GM23338 (cell line): Measurements from ENCODE around the gene ATP13A4. TPM values are rescaled to one million over a fixed set of nuclear protein-coding genes. Genes with fewer than 3 reads are reported as not detected.

Experiments used
- ATAC-seq: fragments of 200-7000 bp; cut with Tn5 transposase; 3 replicates; pipeline ENCODE4 v1.9.1; 2020
- DNase-seq: peaks from one replicate; pipeline ENCODE4 v3.0.0-alpha.2; 2015; ENCODE audit warnings: low spot score
- H2AFZ ChIP-seq: fragments of 200-600 bp; sonication (generic); 2 replicates; pipeline ENCODE4 v1.8.0; 2016; ENCODE audit warnings: antibody characterized with exemption, mild to moderate bottlenecking, moderate library complexity
- H3F3A ChIP-seq: fragments of 200-600 bp; sonication (generic); replicated peaks from 2 replicates; pipeline ENCODE4 v1.8.0; 2017; ENCODE audit warnings: antibody characterized with exemption, mixed run types, low read depth
- H3K27ac ChIP-seq: fragments of 200-600 bp; sonication (generic); 2 replicates; pipeline ENCODE4 v1.6.1; 2016; ENCODE audit warnings: low read depth
- H3K27me3 ChIP-seq: fragments of 200-600 bp; sonication (generic); 2 replicates; pipeline ENCODE4 v1.8.0; 2016; ENCODE audit warnings: mild to moderate bottlenecking, mixed run types, moderate library complexity; ENCODE audit not compliant: insufficient read depth
- H3K36me3 ChIP-seq: fragments of 200-600 bp; sonication (generic); 2 replicates; pipeline ENCODE4 v1.8.0; 2016; ENCODE audit warnings: mild to moderate bottlenecking; ENCODE audit not compliant: insufficient read depth
- H3K4me1 ChIP-seq: fragments of 200-600 bp; sonication (generic); 2 replicates; pipeline ENCODE4 v1.8.0; 2016; ENCODE audit warnings: mild to moderate bottlenecking, moderate library complexity; ENCODE audit not compliant: insufficient read depth
- H3K4me2 ChIP-seq: fragments of 200-600 bp; sonication (generic); 2 replicates; pipeline ENCODE4 v1.7.1; 2017; ENCODE audit warnings: mixed run types
- H3K4me3 ChIP-seq: fragments of 200-600 bp; sonication (generic); 2 replicates; pipeline ENCODE4 v1.6.1; 2016; ENCODE audit warnings: mixed run types
- H3K79me2 ChIP-seq: fragments of 200-600 bp; sonication (generic); replicated peaks from 2 replicates; pipeline ENCODE4 v1.8.0; 2017; ENCODE audit warnings: mild to moderate bottlenecking; ENCODE audit not compliant: insufficient read depth
- H3K9me2 ChIP-seq: fragments of 200-600 bp; sonication (generic); 2 replicates; pipeline ENCODE4 v1.8.0; 2017; ENCODE audit not compliant: insufficient read depth
- H4K20me1 ChIP-seq: fragments of 200-600 bp; sonication (generic); replicated peaks from 2 replicates; pipeline ENCODE4 v1.8.0; 2017; ENCODE audit warnings: mild to moderate bottlenecking; ENCODE audit not compliant: insufficient read depth
- H3K27ac Mint-ChIP-seq: 2 replicates; pipeline ENCODE4 v1.8.0; 2020; ENCODE audit warnings: inconsistent platforms, mild to moderate bottlenecking, moderate library complexity, mixed read lengths
- H3K27me3 Mint-ChIP-seq: 3 replicates; pipeline ENCODE4 v1.8.0; 2022; ENCODE audit warnings: low read depth, mild to moderate bottlenecking, moderate library complexity, mixed read lengths, inconsistent platforms; ENCODE audit not compliant: insufficient read depth, poor library complexity
- H3K36me3 Mint-ChIP-seq: 3 replicates; pipeline ENCODE4 v1.8.0; 2021; ENCODE audit warnings: low read depth, mild to moderate bottlenecking, inconsistent platforms, moderate library complexity, mixed read lengths
- H3K4me1 Mint-ChIP-seq: 3 replicates; pipeline ENCODE4 v1.8.0; 2020; ENCODE audit warnings: mild to moderate bottlenecking, inconsistent platforms, mixed read lengths
- H3K4me3 Mint-ChIP-seq: 3 replicates; pipeline ENCODE4 v1.8.0; 2021; ENCODE audit warnings: moderate library complexity, mild to moderate bottlenecking, inconsistent platforms, mixed read lengths
- H3K9me3 Mint-ChIP-seq: 3 replicates; pipeline ENCODE4 v1.8.0; 2020; ENCODE audit warnings: moderate library complexity, mild to moderate bottlenecking, inconsistent platforms, mixed read lengths
- CREB1 ChIP-seq: fragments of 250-450 bp; sonication (Bioruptor Pico); IDR thresholded peaks from 2 replicates; pipeline ENCODE4 v1.5.0; 2020; ENCODE audit warnings: low read depth, mild to moderate bottlenecking, moderate library complexity
- CTCF ChIP-seq, 2 experiments: fragments of 200-600 bp in 1 of 2; sonication (generic) in 1 of 2; conservative IDR thresholded peaks; 2 replicates each; pipeline versions ENCODE4 v1.5.1 to v1.6.1; 2016 to 2017; ENCODE audit warnings: antibody characterized with exemption in 2 of 2, low read depth in 2 of 2, mild to moderate bottlenecking in 2 of 2, moderate library complexity in 1 of 2
- ETS1 ChIP-seq: IDR thresholded peaks from 2 replicates; pipeline ENCODE4 v1.6.1; 2016; ENCODE audit warnings: antibody characterized with exemption
- EZH2 ChIP-seq: fragments of 200-600 bp; sonication (generic); IDR thresholded peaks from one replicate; pipeline ENCODE4 v1.8.0; 2017; ENCODE audit warnings: antibody characterized with exemption, mild to moderate bottlenecking, low read depth; ENCODE audit not compliant: unreplicated experiment
- JUNB ChIP-seq: IDR thresholded peaks from one replicate; pipeline ENCODE4 v1.6.1; 2016; ENCODE audit warnings: antibody characterized with exemption; ENCODE audit not compliant: unreplicated experiment
- NANOG ChIP-seq: IDR thresholded peaks from 2 replicates; pipeline ENCODE4 v1.6.1; 2016; ENCODE audit warnings: antibody characterized with exemption, borderline replicate concordance
- REST ChIP-seq: IDR thresholded peaks from one replicate; pipeline ENCODE4 v1.6.1; 2018; ENCODE audit warnings: antibody characterized with exemption; ENCODE audit not compliant: unreplicated experiment
- STAT1 ChIP-seq: IDR thresholded peaks from one replicate; pipeline ENCODE4 v1.6.1; 2016; ENCODE audit warnings: antibody characterized with exemption; ENCODE audit not compliant: unreplicated experiment
- ZNF114 ChIP-seq: fragments of 250-450 bp; sonication (Bioruptor Pico); IDR thresholded peaks from 2 replicates; pipeline ENCODE4 v1.5.0; 2020; ENCODE audit warnings: mild to moderate bottlenecking, moderate library complexity
- ZNF331 ChIP-seq: fragments of 250-450 bp; sonication (Bioruptor Pico); IDR thresholded peaks from 2 replicates; pipeline ENCODE4 v1.5.0; 2020; ENCODE audit warnings: low read depth, mild to moderate bottlenecking, moderate library complexity
- polyA plus RNA-seq: library from polyadenylated mRNA; unstranded; fragments of >200 nt; fragmentation: Nextera tagmentation; extraction: Ambion mirVana; gene quantifications from 2 replicates; pipeline ENCODE4 v1.2.1, GENCODE V29; 2016
- total RNA-seq: library from RNA; depleted of rRNA; stranded (reverse); fragments of >200 nt; shearing (Covaris generic); gene quantifications from 2 replicates; pipeline ENCODE4 v1.2.3, GENCODE V29; 2014

Gene ATP13A4
- total and polyA plus RNA-seq, 2 experiments from 2014 or later: not detected

- no peak for DNase-seq
- no peaks in the 10 kb centered on the region for H3K9me2 ChIP-seq
- no peaks in the 10 kb centered on the region for H3K36me3 ChIP-seq
- H3K4me2 ChIP-seq: no peak overlapping the region
- H3K27ac Mint-ChIP-seq: no peak overlapping the region
- H2AFZ ChIP-seq: no peak overlapping the region
- H3K9me3 Mint-ChIP-seq: peaks cover 9% of the 10 kb centered on the region
- H3K4me1 Mint-ChIP-seq: peaks cover 7% of the 10 kb centered on the region; the same call in 2 of the 3 replicates
- no peak overlapping the region for H3K4me3 ChIP-seq
- no peak overlapping the region for H3K27ac ChIP-seq
- TF ChIP-seq STAT1: no peak
- H3K79me2 ChIP-seq: no peaks in the 10 kb centered on the region
- H3K36me3 Mint-ChIP-seq: peaks cover 3% of the 10 kb centered on the region; the same call in 1 of the 3 replicates
- H3K27me3 ChIP-seq: no peaks in the 10 kb centered on the region
- no peaks in the 10 kb centered on the region for H3F3A ChIP-seq
- H4K20me1 ChIP-seq: no peaks in the 10 kb centered on the region
- H3K27me3 Mint-ChIP-seq: peaks cover 7% of the 10 kb centered on the region
- H3K4me3 Mint-ChIP-seq: no peak overlapping the region
- H3K4me1 ChIP-seq: no peaks in the 10 kb centered on the region
- ATAC-seq: no peak
Measured at GRCh38 chr3:193546129-193546528, 8.6 kb downstream of the ATP13A4 start.

GRCh38 chr3:193545304-193545703, 9.4 kb downstream of the ATP13A4 start:
- peaks cover 3% of the 10 kb centered on the region; the same call in 1 of the 3 replicates for H3K36me3 Mint-ChIP-seq
- no peak overlapping the region for H3K4me3 Mint-ChIP-seq
- no peak overlapping the region for H3K27ac Mint-ChIP-seq
- peaks cover 9% of the 10 kb centered on the region for H3K9me3 Mint-ChIP-seq
- H3K27me3 Mint-ChIP-seq: peaks cover 7% of the 10 kb centered on the region
- TF ChIP-seq JUNB (no peak), REST (no peak), EZH2 (no peak), CTCF (conservative IDR thresholded peaks at IDR 0.05; ENCODE audit: low read depth in 2 of 2) (no peak), ETS1 (no peak), ZNF114 (CRISPR knock-in tag) (no peak), CREB1 (CRISPR knock-in tag) (no peak), NANOG (no peak), ZNF331 (CRISPR knock-in tag) (no peak)
- Histone ChIP-seq H3K4me1 (no peaks in the 10 kb centered on the region), H3K36me3 (no peaks in the 10 kb centered on the region), H2AFZ (no peak overlapping the region), H3K79me2 (no peaks in the 10 kb centered on the region), H3K4me2 (no peak overlapping the region), H3K9me2 (no peaks in the 10 kb centered on the region), H4K20me1 (no peaks in the 10 kb centered on the region), H3F3A (no peaks in the 10 kb centered on the region), H3K4me3 (no peak overlapping the region), H3K27me3 (no peaks in the 10 kb centered on the region), H3K27ac (no peak overlapping the region)
- H3K4me1 Mint-ChIP-seq: peaks cover 7% of the 10 kb centered on the region; the same call in 2 of the 3 replicates
- no peak for DNase-seq
- ATAC-seq: no peak
